Tibial artery (tissue), 4 donors: ENCODE measurements around the gene PHOX2A.

Experiments
- DNase-seq, 2 donors: peaks; one replicate each; pipeline ENCODE4 v3.0.0-alpha.2; 2019
- H3K27ac ChIP-seq, 2 donors: fragments of 200-600 bp; sonication (generic) in 1 of 2; 1 replicate in 1 of 2; 2 replicates in 1 of 2; pipeline ENCODE4 v1.5.1; 2018 to 2019; ENCODE audit warnings: mild to moderate bottlenecking in 1 of 2
- H3K27me3 ChIP-seq, 2 donors: fragments of 200-600 bp; sonication (generic) in 1 of 2; one replicate each; pipeline versions ENCODE4 v1.5.1 to v1.6.0; 2016 to 2019
- H3K36me3 ChIP-seq, 3 donors: fragments of 200-600 bp; sonication (generic) in 2 of 3; one replicate each; pipeline ENCODE4 v1.5.1; 2016 to 2019; ENCODE audit warnings: mild to moderate bottlenecking in 2 of 3
- H3K4me1 ChIP-seq, 4 donors: fragments of 200-600 bp; sonication (generic) in 2 of 4; 1 replicate in 3 of 4; 2 replicates in 1 of 4; pipeline ENCODE4 v1.5.1; 2016 to 2019
- H3K4me3 ChIP-seq, 2 donors: fragments of 200-600 bp; sonication (generic) in 1 of 2; 1 replicate in 1 of 2; 2 replicates in 1 of 2; pipeline ENCODE4 v1.5.1; 2018 to 2019; ENCODE audit warnings: mild to moderate bottlenecking in 2 of 2
- H3K9me3 ChIP-seq, 3 donors: fragments of 200-600 bp; sonication (generic) in 1 of 3; one replicate each; pipeline ENCODE4 v1.5.1; 2016 to 2019
- intact Hi-C: fragments of 100-400 bp; cut with DNase I; formaldehyde crosslinking; loops from one replicate; pipeline ENCODE4 v1.15.0; 2023; ENCODE audit warnings: low total_unique reads
- TF ChIP-seq, protein P1 (sequence below), 2 experiments: fragments of 200-600 bp in 1 of 2; fragments of 450-650 bp in 1 of 2; IDR thresholded peaks; one replicate each; pipeline ENCODE4 v1.5.1; 2017 to 2019; ENCODE audit warnings: antibody characterized with exemption in 2 of 2, mild to moderate bottlenecking in 1 of 2, moderate library complexity in 1 of 2

Gene PHOX2A

GRCh38 chr11:72236083-72236697, 7.8 kb downstream of the PHOX2A start:
- H3K9me3 ChIP-seq: no peaks in the 10 kb centered on the region
- peaks cover 0 to 7% of the 10 kb centered on the region in 2 donors for H3K27me3 ChIP-seq
- H3K36me3 ChIP-seq: peaks cover 60 to 71% (median 66%) of the 10 kb centered on the region in 3 donors
- H3K27ac ChIP-seq: no peak overlapping the region
- peaks cover 0 to 39% (median 33%) of the 10 kb centered on the region in 4 donors for H3K4me1 ChIP-seq
- TF ChIP-seq, protein P1, sequence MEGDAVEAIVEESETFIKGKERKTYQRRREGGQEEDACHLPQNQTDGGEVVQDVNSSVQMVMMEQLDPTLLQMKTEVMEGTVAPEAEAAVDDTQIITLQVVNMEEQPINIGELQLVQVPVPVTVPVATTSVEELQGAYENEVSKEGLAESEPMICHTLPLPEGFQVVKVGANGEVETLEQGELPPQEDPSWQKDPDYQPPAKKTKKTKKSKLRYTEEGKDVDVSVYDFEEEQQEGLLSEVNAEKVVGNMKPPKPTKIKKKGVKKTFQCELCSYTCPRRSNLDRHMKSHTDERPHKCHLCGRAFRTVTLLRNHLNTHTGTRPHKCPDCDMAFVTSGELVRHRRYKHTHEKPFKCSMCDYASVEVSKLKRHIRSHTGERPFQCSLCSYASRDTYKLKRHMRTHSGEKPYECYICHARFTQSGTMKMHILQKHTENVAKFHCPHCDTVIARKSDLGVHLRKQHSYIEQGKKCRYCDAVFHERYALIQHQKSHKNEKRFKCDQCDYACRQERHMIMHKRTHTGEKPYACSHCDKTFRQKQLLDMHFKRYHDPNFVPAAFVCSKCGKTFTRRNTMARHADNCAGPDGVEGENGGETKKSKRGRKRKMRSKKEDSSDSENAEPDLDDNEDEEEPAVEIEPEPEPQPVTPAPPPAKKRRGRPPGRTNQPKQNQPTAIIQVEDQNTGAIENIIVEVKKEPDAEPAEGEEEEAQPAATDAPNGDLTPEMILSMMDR (IDR thresholded peaks at IDR 0.05): no peak
- no peak overlapping the region for H3K4me3 ChIP-seq
- no peak for DNase-seq
- intact Hi-C loops: no loop called here

DNA sequence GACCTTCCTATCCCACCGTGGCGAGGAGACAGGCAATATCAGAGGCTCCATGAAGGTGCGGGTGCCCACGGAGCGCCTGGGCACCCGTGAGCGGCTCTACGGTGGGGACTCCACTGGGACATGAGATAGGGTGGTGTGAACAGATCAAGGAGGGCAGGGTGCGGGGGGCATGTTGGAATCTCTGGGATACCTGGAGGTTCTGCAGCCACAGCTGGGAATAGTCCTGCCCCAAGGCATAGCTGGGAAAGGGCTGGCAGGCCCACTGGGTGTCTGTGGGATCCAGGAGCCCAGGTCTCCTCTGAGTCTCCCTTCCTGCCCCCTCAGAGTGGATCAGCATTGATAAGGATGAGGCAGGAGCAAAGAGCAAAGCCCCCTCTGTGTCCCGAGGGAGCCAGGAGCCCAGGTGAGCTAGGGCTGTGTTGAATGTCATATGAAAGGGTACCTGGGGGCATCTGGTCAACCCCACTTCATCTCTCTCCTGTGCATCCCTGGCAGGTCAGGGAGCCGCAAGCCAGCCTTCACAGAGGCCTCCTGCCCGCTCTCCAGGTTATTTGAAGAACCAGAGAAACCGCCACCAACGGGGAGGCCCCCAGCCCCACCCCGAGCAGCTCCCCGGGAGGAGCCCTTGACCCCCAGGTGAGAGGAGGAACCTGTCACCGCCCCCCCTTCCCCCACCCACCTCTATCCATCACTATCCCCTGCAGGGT, 8.5 kb downstream of the PHOX2A start:
- H3K27ac ChIP-seq: no peak overlapping the region
- no peaks in the 10 kb centered on the region for H3K27me3 ChIP-seq
- H3K4me1 ChIP-seq: peaks cover 0 to 32% (median 28%) of the 10 kb centered on the region in 4 donors
- TF ChIP-seq, protein P1 (IDR thresholded peaks at IDR 0.05): no peak
- intact Hi-C loops: no loop called here
- no peaks in the 10 kb centered on the region for H3K9me3 ChIP-seq
- no peak overlapping the region for H3K4me3 ChIP-seq
- DNase-seq: no peak
- peaks cover 66 to 78% (median 73%) of the 10 kb centered on the region in 3 donors for H3K36me3 ChIP-seq

DNA sequence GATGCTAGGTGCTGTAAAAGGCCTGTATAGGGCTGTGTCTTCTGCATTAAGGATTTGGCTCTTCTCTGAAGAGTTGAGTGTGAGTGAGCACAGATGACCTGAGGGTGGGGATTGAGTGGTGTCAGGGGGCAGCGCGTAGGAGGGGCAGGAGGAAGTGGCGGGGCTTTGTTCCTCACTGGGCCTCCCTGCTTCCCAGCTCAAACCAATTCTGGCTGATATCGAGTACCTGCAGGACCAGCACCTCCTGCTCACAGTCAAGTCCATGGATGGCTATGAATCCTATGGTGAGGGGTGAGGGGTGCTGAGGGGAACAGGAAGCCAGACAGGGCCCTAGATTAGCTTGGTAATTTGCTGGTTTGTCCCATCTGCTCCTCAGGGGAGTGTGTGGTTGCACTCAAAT, 9.1 kb downstream of the PHOX2A start:
- Histone ChIP-seq H3K27ac (no peak overlapping the region), H3K36me3 (peaks cover 72 to 83% (median 79%) of the 10 kb centered on the region in 3 donors), H3K4me1 (peaks cover 0 to 26% (median 22%) of the 10 kb centered on the region in 4 donors), H3K27me3 (no peaks in the 10 kb centered on the region), H3K9me3 (no peaks in the 10 kb centered on the region), H3K4me3 (no peak overlapping the region)
- TF ChIP-seq, protein P1 (IDR thresholded peaks at IDR 0.05): no peak
- intact Hi-C loops: no loop called here
- peak in 1 of 2 donors; percentile 24 for DNase-seq

- H3K4me1 ChIP-seq: peaks cover 0 to 21% (median 18%) of the 10 kb centered on the region in 4 donors
- H3K36me3 ChIP-seq: peaks cover 76 to 88% (median 83%) of the 10 kb centered on the region in 3 donors
- TF ChIP-seq, protein P1 (IDR thresholded peaks at IDR 0.05): no peak
- H3K27me3 ChIP-seq: no peaks in the 10 kb centered on the region
- no peak overlapping the region for H3K27ac ChIP-seq
- H3K9me3 ChIP-seq: no peaks in the 10 kb centered on the region
- H3K4me3 ChIP-seq: no peak overlapping the region
- intact Hi-C loops: no loop called here
- peak in 1 of 2 donors; percentile 32 for DNase-seq
Measured at GRCh38 chr11:72234514-72234830, 9.5 kb downstream of the PHOX2A start.

DNA sequence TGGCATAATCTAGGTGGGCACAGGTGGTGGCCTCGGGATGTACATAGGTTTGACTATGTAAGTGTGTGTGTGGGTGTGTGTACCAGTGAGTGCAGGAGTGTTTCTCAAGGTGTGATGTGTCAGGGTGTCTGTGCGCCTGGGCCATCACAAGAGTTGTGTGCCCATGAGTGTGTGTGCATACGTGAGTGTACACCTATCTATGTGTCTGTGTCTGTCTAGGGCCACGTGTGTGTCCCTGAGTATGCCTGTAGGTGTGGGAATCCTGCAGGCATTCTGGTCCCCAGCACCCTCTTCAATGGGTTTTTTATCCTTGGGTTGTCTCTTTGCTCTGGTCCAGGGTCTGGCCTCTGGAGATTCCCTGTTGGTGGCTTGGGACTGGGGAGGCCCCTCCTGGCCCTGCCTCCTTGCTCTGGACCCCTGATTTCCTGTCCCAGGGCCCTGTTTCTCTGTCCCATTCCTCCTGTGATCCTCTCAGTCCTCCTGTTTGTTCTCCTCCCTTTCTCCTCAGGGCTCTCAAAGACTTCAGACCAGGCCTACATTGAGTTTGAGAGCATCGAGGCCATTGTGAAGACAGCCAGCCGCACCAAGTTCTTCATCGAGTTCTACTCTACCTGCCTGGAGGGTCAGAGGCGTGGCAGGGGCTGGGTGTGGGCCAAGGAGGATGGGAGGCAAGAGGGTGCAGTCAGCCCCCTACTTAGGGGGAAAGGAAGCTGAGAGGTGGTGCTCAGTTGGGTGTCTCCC, 10.0 kb downstream of the PHOX2A start:
- Histone ChIP-seq H3K4me1 (peaks cover 0 to 16% (median 13%) of the 10 kb centered on the region in 4 donors), H3K36me3 (peaks cover 81 to 93% (median 89%) of the 10 kb centered on the region in 3 donors), H3K27me3 (no peaks in the 10 kb centered on the region), H3K4me3 (no peak overlapping the region), H3K9me3 (no peaks in the 10 kb centered on the region), H3K27ac (no peak overlapping the region)
- peak in 1 of 2 donors; percentile 48 for DNase-seq
- TF ChIP-seq, protein P1 (IDR thresholded peaks at IDR 0.05): no peak
- intact Hi-C loops: no loop called here
